HepG2 (cell line): ENCODE measurements around the gene CPLX1. TPM values are rescaled to one million over a fixed set of nuclear protein-coding genes. Genes with fewer than 3 reads are reported as not detected.
"Not testable (repeated sequence)": the region's sequence is repeated elsewhere in the genome, so short reads cannot be mapped to it uniquely, and the experiment has no call there.

Experiments
- ATAC-seq: fragments of 200-7000 bp; cut with Tn5 transposase; 3 replicates; pipeline ENCODE4 v1.9.1; 2020; ENCODE audit warnings: mild to moderate bottlenecking, moderate library complexity
- BruUV-seq: library from RNA; stranded (reverse); fragments of 400-500 nt; replicated peaks from 2 replicates; lab custom pipeline; 2021; lab: Mats Ljungman, UMichigan
- CTCF ChIA-PET: fragments of 300-600 bp; formaldehyde crosslinking; extraction: SDS; loops from one replicate; lab custom pipeline; 2021; ENCODE audit warnings: low total read pairs, inconsistent platforms, low intra/inter-chr PET ratio; lab: Yijun Ruan, JAX
- POLR2A ChIA-PET: fragments of 350-600 bp; sonication (Branson Sonifier 250); formaldehyde crosslinking; loops from one replicate; lab custom pipeline; 2020; ENCODE audit warnings: antibody characterized with exemption, inconsistent platforms; lab: Yijun Ruan, JAX
- DNase-seq: peaks from one replicate; pipeline ENCODE4 v3.0.0-alpha.2; 2015; ENCODE audit warnings: low spot score
- FAIRE-seq: peaks from 3 replicates; lab custom pipeline; 2011; peaks lifted over from hg19 to GRCh38; lab: Jason Lieb, UNC
- H2AFZ ChIP-seq: one replicate; pipeline ENCODE4 v1.6.1; 2011; ENCODE audit warnings: low read length, inconsistent platforms
- H3K27ac ChIP-seq: fragments of 300-600 bp; 3 replicates; pipeline ENCODE4 v1.8.0; 2011; ENCODE audit warnings: mixed run types, mild to moderate bottlenecking, mixed read lengths, low read length, inconsistent platforms; ENCODE audit not compliant: insufficient read depth; ENCODE audit errors: extremely low read length
- H3K27me3 ChIP-seq, 2 experiments: fragments of 200-600 bp in 1 of 2; 2 replicates in 1 of 2; 3 replicates in 1 of 2; pipeline versions ENCODE4 v1.6.0 to v1.8.0; 2011; ENCODE audit warnings: low read length in 2 of 2, mild to moderate bottlenecking in 2 of 2, moderate library complexity in 2 of 2, inconsistent platforms in 1 of 2; ENCODE audit not compliant: insufficient read depth in 2 of 2, control insufficient read depth in 1 of 2
- H3K36me3 ChIP-seq, 2 experiments: fragments of 200-600 bp in 1 of 2; replicated peaks in 1 of 2; 2 replicates in 1 of 2; 3 replicates in 1 of 2; pipeline versions ENCODE4 v1.5.1 to v1.8.0; 2011; ENCODE audit warnings: low read length in 2 of 2, inconsistent platforms in 1 of 2; ENCODE audit not compliant: insufficient read depth in 2 of 2, control insufficient read depth in 1 of 2
- H3K4me1 ChIP-seq: 2 replicates; pipeline ENCODE4 v1.5.1; 2012; ENCODE audit warnings: low read length, inconsistent platforms; ENCODE audit not compliant: insufficient read depth
- H3K4me2 ChIP-seq: 2 replicates; pipeline ENCODE4 v1.6.0; 2011; ENCODE audit warnings: low read depth, low read length, inconsistent platforms
- H3K4me3 ChIP-seq, 3 experiments: fragments of 200-600 bp in 1 of 3; sonication (generic), shearing (Covaris generic) in 1 of 3; replicated peaks in 1 of 3; 2 replicates each; pipeline ENCODE4 v1.5.1; 2011 to 2016; ENCODE audit warnings: low read length in 3 of 3, inconsistent platforms in 2 of 3, low read depth in 2 of 3, mild to moderate bottlenecking in 2 of 3, control low read depth in 1 of 3, mixed read lengths in 1 of 3; ENCODE audit not compliant: insufficient read depth in 1 of 3
- H3K79me2 ChIP-seq: one replicate; pipeline ENCODE4 v1.6.1; 2011; ENCODE audit warnings: low read length, inconsistent platforms; ENCODE audit not compliant: insufficient read depth
- H3K9ac ChIP-seq: 2 replicates; pipeline ENCODE4 v1.6.0; 2011; ENCODE audit warnings: mild to moderate bottlenecking, low read depth, low read length, inconsistent platforms; ENCODE audit not compliant: insufficient read depth
- H3K9me3 ChIP-seq: 2 replicates; pipeline ENCODE4 v1.5.1; 2012; ENCODE audit warnings: mild to moderate bottlenecking, low read length
- H4K20me1 ChIP-seq: 2 replicates; pipeline ENCODE4 v1.6.0; 2011; ENCODE audit warnings: inconsistent platforms, mild to moderate bottlenecking, low read length, moderate library complexity; ENCODE audit not compliant: insufficient read depth
- AGO1 ChIP-seq: fragments of 200-400 bp; formaldehyde crosslinking; IDR thresholded peaks from 2 replicates; pipeline ENCODE4 v1.6.1; 2017; ENCODE audit warnings: mild to moderate bottlenecking, low read depth, low read length, moderate library complexity; ENCODE audit not compliant: poor library complexity, severe bottlenecking
- AGO2 ChIP-seq: fragments of 200-400 bp; formaldehyde crosslinking; optimal IDR thresholded peaks from 2 replicates; pipeline ENCODE3; 2017; ENCODE audit warnings: mild to moderate bottlenecking, low read depth, low read length, moderate library complexity
- PRDM15 ChIP-seq: sonication (generic); formaldehyde crosslinking; IDR thresholded peaks from 2 replicates; pipeline ENCODE4 v1.4.0; 2020; ENCODE audit warnings: missing genetic modification reagents
- RBM22 ChIP-seq: fragments of 200-400 bp; formaldehyde crosslinking; optimal IDR thresholded peaks from 2 replicates; pipeline ENCODE3; 2017; ENCODE audit warnings: mild to moderate bottlenecking, low read length, moderate library complexity
- YEATS4 ChIP-seq: sonication (generic); formaldehyde crosslinking; IDR thresholded peaks from 2 replicates; pipeline ENCODE4 v1.4.0; 2020; ENCODE audit warnings: missing genetic modification reagents, borderline replicate concordance
- whole genome bisulfite sequencing: methylation state at CpG from one replicate; pipeline ENCODE4 v1.1.6; 2017; ENCODE audit warnings: low lambda C conversion rate; 5-methylcytosine and 5-hydroxymethylcytosine counted together
- in situ Hi-C: cut with HindIII; loops from 2 replicates; pipeline ENCODE4 v1.10.0; 2017; ENCODE audit warnings: low pct_unique_long_range_greater_than_20kb; ENCODE audit not compliant: extremely low pct_ligation_motif_present
- intact Hi-C: fragments of 100-400 bp; cut with micrococcal nuclease; formaldehyde crosslinking; loops from one replicate; pipeline ENCODE4 v1.10.0; 2022; ENCODE audit not compliant: unreplicated experiment
- polyA plus RNA-seq, 8 experiments: library from polyadenylated mRNA; depleted of rRNA in 3 of 8; stranded (reverse) in 7 of 8; unstranded in 1 of 8; fragments of >200 nt; fragmentation: Illumina TruSeq in 4 of 8; extraction: Trizol in 4 of 8; gene quantifications; 2 replicates each; pipeline versions ENCODE4 v1.2.1 to v1.2.3, GENCODE V29; 2011 to 2016; ENCODE audit warnings: low read depth in 4 of 8, missing spikeins in 1 of 8, mixed read lengths in 1 of 8; ENCODE audit not compliant: insufficient read depth in 1 of 8
- total RNA-seq, 5 experiments: library from RNA; depleted of rRNA; stranded (reverse); fragments of >200 nt; fragmentation: Illumina TruSeq; extraction: Trizol; gene quantifications; 2 replicates each; pipeline ENCODE4 v1.2.3, GENCODE V29; 2016; ENCODE audit warnings: low read depth in 1 of 5

The CPLX1 gene
- total and polyA plus RNA-seq, 2 of the 13 experiments (the other 11 are each of a cell fraction or from before 2014, with no cell fraction given), result 0.18 TPM

GRCh38 chr4:760616-761015 lies 65.3 kb downstream of the CPLX1 start:
- Histone ChIP-seq H3K4me2 (no peak overlapping the region), H3K4me3 (no peak overlapping the region), H3K27ac (no peak overlapping the region), H4K20me1 (peaks cover 10% of the 10 kb centered on the region; the same call in 1 of the 2 replicates), H3K79me2 (no peaks in the 10 kb centered on the region), H3K9ac (no peak overlapping the region), H3K27me3 (no peaks in the 10 kb centered on the region)
- ATAC-seq (no peak), DNase-seq (no peak), FAIRE-seq (no peak)
- in situ Hi-C loops, result no loop called here
- ChIA-PET POLR2A (no interaction called here), CTCF (no interaction called here)
- BruUV-seq, result no TSS peak
- peak; percentile 54 for TF ChIP-seq AGO1
- TF ChIP-seq AGO2, result peak; percentile 61
- TF ChIP-seq RBM22, result peak; percentile 54
- TF ChIP-seq YEATS4, result no peak
- TF ChIP-seq, all 625 proteins: peak for 3
- WGBS, result 99% methylated on average over 21 of the region's 21 CpGs
- H3K36me3 ChIP-seq, result peaks cover 15 to 54% of the 10 kb centered on the region in 2 experiments
- peaks cover 10% of the 10 kb centered on the region for H3K4me1 ChIP-seq
- no peak overlapping the region for H2AFZ ChIP-seq
- intact Hi-C loops, result no loop called here
- H3K9me3 ChIP-seq, result no peaks in the 10 kb centered on the region

GRCh38 chr4:759810-760209 lies 66.1 kb downstream of the CPLX1 start:
- FAIRE-seq, BruUV-seq: not testable (repeated sequence)

More at GRCh38 chr4:759810-760209, 66.1 kb downstream of the CPLX1 start:
- ATAC-seq, H3K27me3 ChIP-seq, H3K9ac ChIP-seq, POLR2A ChIA-PET, DNase-seq, in situ Hi-C loops, intact Hi-C loops, H3K4me3 ChIP-seq, H3K27ac ChIP-seq, H3K9me3 ChIP-seq, H2AFZ ChIP-seq, H3K79me2 ChIP-seq, H3K4me2 ChIP-seq, CTCF ChIA-PET: not testable (repeated sequence)
- peaks cover 15 to 53% of the 10 kb centered on the region in 2 experiments for H3K36me3 ChIP-seq
- H3K4me1 ChIP-seq, result peaks cover 10% of the 10 kb centered on the region
- peaks cover 12% of the 10 kb centered on the region; the same call in 1 of the 2 replicates for H4K20me1 ChIP-seq
- peak; percentile 78 for TF ChIP-seq PRDM15 (CRISPR knock-in tag)
- 98% methylated on average over 24 of the region's 24 CpGs for WGBS
